GM21723 (cell line): ENCODE measurements around the gene PDCD2L.
A peak's percentile ranks its signal among the peaks of the same experiment; 100 is the strongest.
"Not testable (repeated sequence)": the region's sequence is repeated elsewhere in the genome, so short reads cannot be mapped to it uniquely, and the experiment has no call there.

Source experiments
- ATAC-seq: cut with Tn5 transposase; IDR thresholded peaks from one replicate; pipeline ENCODE4 v1.9.1; 2021; ENCODE audit warnings: mild to moderate bottlenecking, moderate library complexity; ENCODE audit not compliant: unreplicated experiment

The PDCD2L gene

DNA sequence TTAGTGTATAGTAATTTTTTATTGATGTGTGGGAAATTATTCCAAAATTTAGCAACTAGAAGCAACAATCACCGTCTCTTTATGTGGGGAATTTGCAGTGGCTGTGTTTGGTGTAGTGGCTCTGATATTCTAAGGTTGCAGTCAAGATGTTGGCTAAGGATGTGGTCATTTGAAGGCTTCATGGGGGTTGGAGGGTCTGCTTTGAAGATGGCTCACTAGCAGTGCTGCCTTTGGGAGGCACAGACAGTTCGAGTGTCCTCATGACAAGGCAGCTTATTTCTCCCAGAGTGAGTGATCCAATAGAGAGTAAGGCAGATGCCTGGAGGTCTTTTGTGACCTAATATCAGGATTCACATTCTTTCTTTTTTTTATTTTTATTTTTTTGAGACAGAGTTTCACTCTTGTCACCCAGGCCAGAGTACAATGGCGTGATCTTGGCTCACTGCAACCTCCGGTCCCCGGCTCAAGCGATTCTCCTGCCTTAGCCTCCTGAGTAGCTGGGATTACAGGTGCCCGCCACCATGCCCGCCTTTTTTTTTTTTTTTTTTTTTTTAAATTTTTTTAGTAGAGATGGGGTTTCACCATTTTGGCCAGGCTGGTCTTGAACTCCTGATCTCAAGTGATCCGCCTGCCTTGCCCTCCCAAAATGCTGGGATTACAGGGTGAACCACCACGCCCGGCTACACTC lies 30.5 kb upstream of the PDCD2L start:
- ATAC-seq = no peak

DNA sequence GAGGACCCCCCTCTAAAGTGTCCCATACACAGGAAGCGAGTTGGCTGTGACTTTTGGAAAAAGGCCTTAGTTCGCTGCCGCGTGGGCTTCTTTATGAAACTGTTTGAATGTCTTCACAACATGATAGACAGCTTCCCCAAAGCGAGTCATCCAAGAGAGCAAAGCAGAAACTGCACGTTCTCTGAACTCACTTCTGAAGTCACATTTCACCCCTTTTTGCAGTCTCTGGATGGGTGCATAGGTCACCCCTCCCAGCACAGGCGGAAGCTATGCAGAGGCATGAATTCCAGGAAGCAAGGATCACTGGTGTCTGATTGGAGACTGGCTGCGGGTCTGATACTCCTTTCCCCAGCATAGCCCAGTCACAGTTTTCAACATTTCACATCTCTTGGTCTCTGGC lies 28.6 kb upstream of the PDCD2L start:
- ATAC-seq = no peak

DNA sequence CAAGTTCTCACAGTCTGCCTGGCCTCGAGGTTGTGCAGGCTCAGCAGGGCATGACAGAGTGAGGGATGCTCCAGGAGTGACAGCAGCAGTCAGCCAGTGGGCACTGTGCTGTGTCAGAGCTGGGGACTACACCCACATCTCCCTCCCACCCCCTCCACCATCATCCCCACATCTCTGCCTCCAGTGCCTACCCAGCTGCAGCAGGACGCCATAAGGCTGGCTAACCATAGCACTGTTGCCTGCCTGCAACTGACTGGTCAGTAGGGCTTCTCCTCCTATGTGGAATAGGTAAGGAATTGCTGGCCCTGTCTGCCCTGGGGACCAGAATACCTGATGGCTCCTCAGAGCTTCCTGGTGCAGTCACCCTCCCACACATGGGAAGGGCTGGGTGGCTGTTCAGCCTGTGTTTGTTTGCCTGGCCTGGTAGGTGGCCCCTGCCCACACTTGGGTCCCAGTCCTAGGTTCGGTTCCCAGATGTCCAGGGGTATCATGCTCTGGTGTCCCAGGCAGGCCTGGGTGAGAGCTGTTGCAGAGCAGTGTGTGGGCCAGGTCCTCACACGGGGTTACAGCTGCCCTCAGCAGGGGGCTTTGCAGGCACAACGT lies 23.5 kb upstream of the PDCD2L start:
- no peak for ATAC-seq

DNA sequence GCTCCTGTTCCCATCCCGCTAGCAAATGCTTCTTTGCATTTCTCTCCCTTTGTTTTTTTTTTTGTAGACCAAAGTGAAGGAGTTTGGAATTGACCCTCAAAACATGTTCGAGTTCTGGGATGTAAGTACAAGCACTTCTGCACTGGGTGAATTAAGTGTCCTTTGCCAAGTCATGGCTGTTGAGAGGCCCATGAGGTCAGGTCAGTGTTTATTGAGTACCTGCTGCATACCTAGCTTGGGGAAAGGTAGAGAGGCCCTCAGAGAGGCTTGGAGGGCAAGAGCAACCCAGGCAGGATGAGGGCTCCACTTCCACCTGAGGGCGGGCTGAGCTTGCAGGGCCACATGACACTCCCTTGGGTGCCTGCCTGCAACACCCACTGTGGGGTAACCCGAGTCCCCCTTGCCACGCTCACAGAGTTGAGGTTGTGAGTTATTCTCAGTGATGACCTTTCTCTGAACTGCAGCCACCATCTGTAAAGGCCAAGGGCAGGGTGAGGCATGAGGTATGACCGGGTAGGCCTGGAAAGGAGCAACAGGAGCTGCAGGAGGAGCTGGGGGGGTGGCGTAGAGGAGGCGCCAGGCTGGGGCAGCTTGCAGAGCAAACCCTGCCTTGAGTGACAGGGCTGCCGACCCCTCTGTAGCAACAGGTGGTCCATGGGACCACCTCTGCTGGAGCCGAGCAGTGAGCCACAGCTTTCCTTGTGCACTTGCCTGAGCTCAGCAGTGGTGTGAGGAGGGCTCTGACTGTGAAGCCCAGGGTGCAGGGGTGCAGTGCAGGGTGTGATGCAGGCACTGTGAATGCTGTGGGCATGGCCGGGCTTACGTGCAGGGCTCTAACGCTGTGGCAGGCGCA lies 22.6 kb upstream of the PDCD2L start:
- no peak for ATAC-seq

DNA sequence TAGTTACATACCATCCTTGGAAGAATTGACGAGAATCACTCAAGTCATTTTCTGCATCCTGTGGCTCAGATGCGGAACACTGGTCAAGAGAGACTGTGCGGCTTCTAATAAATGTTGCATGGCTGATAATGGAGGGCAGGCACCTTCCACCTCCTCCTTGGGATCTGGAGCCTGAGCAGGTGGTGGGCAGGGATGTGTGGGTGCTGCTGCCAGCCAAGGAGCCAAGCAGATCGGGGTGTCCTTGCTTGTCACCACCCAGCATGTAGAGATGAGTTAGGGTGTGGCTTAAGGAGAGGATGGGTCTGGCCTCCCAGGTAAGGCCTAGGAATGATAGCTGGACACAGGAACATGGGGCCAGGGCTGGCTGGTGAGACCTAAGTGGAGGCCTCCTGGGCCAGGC lies 21.7 kb upstream of the PDCD2L start:
- ATAC-seq = no peak

DNA sequence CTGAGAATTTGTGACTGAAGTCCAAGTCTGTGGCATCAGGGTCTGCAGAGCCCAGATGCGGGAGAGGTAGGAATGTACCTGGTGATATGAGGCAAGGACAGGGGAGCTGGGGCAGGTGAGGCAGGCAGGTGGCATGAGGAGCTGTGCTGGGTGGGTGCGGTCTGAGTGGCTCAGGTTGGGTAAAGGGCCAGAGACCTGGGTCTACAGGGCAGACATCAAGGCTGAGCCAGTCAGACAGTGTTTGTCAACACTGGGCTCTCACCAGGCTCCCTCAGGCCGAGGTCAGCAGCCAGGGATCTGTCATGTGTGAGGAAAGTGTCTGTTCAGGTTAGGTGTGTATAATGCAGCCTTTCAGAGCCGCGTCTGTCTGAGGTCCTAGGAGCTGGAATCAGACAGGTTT lies 20.6 kb upstream of the PDCD2L start:
- no peak for ATAC-seq

DNA sequence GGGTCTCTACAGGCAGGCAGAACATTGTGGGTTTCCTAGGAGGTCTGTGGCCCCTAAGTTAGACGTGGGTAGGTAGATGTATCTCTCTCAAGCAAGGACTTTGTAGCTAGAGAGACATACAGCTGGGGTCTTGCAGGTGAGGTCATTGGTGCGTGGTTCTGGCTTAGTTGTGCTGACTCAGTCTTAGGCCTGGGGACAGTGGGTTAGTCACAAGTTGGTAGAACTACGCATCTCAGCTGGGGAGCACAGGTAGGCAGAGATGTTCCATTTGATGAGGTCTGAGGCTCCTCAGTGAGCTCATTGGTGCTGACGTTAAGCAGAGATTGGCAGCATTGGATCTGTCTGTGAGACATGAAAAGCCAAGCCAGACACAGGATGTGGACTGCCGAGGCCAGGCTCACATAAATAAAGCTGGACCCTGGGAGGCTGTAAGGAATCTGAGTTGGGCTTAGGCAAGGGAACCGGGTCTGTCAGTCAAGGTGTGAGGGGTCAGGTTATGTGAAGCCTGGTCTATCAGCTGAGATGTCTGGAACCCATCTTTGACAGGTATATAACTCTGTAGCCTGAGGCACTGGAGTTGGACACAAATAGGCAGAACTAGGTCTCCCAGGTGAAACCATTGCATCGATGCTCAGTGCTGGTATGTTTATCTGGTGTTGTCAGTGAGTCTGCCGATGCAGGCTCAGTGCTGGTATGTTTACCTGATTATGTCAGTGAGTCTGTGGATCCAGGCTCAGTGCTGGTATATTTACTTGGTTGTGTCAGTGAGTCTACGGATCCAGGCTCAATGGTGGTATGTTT lies 17.4 kb upstream of the PDCD2L start:
- no peak for ATAC-seq

DNA sequence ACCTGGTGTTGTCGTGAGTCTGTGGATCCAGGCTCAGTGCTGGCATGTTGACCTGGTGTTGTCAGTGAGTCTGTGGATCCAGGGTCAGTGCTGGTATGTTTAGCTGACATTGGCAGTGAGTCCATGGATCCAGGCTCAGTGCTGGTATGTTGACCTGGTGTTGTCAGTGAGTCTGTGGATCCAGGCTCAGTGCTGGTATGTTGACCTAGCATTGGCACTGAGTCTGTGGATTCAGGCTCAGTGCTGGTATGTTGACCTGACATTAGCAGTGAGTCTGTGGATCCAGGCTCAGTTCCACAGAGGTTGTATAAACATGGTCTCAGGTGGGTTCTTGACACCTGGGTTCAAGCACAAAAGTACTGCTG lies 16.8 kb upstream of the PDCD2L start:
- no peak for ATAC-seq

DNA sequence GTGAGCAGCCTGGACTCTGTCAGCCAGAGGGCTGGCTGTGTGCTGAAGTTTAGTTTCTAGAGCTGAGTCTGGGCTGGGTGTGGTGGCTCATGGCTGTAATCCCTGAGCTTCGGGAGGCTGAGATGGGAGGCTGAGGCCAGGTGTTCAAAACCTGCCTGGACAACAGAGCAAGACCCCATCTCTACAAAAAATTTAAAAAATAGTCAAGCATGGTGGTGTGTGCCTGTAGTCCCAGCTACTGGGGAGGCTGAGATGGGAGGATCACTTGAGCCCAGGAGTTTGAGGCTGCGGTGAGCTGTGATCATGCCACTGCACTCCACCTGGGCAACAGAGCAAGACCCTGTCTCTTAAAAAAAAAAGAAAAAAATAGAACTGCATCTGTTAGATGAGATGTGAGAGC lies 15.5 kb upstream of the PDCD2L start:
- not testable (repeated sequence) for ATAC-seq

DNA sequence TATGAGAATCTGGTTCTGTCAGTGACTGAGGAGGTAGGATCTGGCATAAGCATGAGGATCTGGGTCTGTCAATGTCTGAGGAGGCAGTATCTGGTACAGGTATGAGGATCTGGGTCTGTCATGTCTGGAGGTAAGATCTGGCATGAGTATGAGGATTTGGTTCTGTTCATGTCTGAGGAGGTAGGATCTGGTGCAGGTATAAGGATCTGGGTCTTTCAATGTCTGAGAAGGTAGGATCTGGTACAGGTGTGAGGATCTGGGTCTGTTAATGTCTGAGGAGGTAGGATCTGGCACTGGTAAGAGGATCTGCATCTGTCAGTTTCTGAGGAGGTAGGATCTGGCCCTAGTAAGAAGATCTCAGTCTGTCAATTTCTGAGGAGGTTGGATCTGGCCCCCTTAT lies 12.4 kb upstream of the PDCD2L start:
- no peak for ATAC-seq

DNA sequence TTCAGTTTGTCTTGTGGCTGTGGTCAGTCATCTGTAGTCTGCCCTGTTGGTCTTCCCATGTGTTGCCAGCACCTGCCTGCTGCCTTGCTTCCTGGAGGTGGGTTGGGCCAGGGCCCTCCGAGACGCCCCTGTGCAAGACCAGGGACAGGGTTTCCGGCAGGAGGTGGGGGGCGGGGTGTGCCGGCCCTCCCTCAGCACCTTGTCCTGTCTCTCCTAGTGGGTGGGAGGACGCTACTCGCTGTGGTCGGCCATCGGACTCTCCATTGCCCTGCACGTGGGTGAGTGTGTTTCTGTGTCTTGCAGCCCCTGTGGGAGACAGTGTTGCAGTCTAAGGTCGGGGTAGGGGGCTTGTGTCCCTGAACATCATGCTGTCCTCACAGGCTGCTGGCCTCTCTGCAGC lies 11.2 kb upstream of the PDCD2L start:
- ATAC-seq = no peak

DNA sequence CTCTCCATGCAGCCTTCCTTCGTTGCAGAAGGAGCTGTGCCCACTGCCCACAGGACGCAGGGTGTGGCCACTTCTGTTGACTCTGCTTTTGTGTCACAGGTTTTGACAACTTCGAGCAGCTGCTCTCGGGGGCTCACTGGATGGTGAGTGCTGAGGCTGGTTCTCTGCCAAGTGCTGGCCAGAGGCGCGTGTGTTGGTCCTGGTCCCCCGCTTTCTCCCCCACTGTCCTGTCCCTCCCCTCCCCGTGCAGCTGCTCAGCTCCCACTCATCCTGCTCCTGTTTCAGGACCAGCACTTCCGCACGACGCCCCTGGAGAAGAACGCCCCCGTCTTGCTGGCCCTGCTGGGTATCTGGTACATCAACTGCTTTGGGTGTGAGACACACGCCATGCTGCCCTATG lies 10.6 kb upstream of the PDCD2L start:
- ATAC-seq = no peak

DNA sequence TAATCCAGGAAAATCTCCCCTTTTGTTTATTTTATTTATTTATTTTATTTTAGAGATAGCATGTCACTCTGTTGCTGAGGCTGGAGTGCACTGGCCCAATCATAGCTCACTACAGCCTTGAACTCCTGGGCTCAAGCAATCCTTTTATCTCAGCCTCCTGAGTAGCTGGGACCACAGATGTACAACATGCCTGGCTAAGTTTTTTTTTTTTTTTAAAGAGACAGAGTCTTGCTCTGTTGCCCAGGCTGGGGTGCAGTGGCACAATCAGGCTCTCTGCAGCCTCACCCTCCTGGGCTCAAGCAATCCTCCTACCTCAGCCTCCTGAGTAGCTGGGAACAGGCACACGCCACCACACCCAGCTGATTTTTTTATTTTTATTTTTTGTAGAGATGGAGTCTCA lies 6.3 kb upstream of the PDCD2L start:
- no peak for ATAC-seq

DNA sequence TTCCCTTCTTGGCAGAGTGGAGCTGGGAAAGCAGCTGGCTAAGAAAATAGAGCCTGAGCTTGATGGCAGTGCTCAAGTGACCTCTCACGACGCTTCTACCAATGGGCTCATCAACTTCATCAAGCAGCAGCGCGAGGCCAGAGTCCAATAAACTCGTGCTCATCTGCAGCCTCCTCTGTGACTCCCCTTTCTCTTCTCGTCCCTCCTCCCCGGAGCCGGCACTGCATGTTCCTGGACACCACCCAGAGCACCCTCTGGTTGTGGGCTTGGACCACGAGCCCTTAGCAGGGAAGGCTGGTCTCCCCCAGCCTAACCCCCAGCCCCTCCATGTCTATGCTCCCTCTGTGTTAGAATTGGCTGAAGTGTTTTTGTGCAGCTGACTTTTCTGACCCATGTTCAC lies 4.3 kb upstream of the PDCD2L start:
- ATAC-seq = no peak

DNA sequence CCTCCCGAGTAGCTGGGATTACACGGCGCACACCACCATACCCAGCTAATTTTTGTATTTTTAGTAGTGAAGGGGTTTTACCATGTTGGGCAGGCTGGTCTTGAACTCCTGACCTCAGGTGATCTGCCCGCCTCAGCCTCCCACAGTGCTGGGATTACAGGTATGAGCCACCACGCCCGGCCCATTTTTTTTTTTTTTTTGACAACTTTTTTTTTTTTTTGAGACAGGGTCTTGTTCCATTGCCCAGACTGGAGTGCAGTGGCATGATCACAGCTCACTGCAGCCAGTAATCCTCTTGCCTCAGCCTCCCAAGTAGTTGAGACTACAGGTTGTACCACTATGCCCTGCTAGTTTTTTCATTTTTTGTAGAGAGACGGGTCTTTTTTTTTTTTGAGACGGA lies 3.4 kb upstream of the PDCD2L start:
- ATAC-seq = not testable (repeated sequence)

DNA sequence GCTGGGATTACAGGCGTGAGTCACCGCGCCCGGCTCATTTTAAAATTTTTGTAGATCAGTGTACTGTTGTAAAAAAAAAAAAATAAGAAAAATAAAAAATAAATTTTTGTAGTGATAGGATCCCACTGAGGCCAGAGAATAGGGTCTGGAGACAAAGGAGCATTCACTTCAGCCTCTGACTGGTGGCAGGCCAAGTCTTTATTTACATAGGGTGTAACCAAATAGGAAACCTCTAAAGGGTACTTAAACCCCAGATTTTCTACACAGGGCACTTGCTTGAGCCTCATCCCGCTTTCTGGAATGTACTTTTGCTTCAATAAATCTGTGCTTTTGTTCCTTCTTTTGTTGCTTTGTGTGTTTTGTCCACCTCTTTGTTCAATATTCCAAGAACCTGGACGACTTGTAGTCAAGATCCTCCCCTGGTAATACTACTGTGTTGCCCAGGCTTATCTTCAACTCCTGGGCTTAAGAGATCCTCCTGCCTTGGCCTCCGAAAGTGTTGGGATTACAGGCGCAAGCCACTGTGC lies 2.1 kb upstream of the PDCD2L start:
- no peak for ATAC-seq

DNA sequence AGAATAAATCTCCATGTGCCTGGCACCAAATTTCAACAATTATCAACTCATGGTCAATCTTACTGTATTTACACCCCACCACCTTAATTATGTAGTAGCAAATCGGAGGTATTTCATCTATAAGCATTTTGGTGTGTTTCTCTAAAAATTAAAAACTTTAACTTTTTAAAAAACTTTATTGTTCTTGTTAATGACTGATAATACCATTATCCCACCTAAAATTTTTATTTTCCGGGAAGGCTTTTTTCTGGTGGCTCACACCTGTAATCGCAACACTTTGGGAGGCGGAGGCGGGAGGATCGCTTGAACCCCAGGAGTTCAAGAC lies 453 bp upstream of the PDCD2L start:
- ATAC-seq = peak; percentile 16

DNA sequence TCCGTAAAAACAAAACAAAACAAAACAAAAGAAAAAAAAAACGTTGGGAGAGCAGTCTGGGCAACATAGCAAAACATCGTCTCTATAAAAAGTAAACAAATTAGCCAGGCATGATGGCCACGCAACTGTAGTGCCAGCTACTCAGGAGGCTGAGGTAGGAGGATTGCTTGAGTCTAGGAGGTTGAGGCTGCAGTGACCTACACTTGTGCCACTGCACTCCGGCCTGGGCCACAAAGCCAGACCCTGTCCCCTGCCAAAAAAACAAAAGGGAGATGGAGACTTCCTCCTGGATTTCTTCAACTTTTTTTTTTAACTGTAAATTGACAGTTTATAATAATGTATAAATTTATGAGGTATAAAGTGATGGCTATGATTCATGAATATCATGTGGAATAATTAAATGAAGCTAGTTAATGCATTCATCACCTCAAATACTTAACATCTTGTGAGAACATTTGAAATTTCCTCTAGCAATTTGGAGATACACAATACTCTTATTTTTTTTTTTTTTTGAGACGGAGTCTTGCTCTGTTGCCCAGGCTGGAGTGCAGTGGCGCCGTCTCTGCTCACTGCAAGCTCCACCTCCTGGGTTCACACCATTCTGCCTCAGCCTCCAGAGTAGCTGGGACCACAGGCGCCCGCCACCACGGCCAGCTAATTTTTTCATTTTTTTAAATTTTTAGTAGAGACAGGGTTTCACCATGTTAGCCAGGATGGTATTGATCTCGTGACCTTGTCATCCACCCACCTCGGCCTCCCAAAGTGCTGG lies 1.9 kb downstream of the PDCD2L start:
- ATAC-seq = no peak

DNA sequence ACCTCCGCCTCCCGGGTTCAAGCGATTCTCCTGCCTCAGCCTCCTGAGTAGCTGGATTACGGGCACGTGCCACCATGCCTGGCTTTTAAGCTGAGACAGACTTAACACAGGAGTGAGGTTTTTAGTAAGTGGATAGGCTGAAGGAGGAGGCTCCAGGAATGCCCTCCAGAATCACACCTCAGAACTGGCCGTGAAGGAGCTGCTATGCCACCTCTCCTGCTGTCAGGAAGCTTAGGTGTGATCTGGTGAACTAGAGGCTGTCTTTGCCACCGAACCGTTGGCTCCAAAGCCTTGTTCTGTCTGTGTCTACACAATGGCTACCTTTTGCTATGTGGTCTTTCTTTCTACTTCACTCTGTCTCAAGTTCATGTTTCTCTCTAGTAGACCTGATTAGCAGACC lies 4.2 kb downstream of the PDCD2L start:
- ATAC-seq = no peak
